T follicular helper cell (primary cell): ENCODE results near the gene BLTP1.

Experiments
- DNase-seq: peaks from one replicate; pipeline ENCODE4 v3.0.0-alpha.2; 2020; ENCODE audit warnings: low read depth

BLTP1 gene

GRCh38 chr4:122167369-122167768, 15.2 kb downstream of the BLTP1 start:
- DNase-seq, result no peak

GRCh38 chr4:122170775-122171174, 18.6 kb downstream of the BLTP1 start:
- DNase-seq, result no peak

GRCh38 chr4:122171323-122171722, 19.2 kb downstream of the BLTP1 start:
- no peak for DNase-seq

- DNase-seq, result no peak
These were observed 20.1 kb downstream of the BLTP1 start for GRCh38 chr4:122172266-122172665.

- no peak for DNase-seq
These were observed 26.8 kb downstream of the BLTP1 start for GRCh38 chr4:122178961-122179360.

- no peak for DNase-seq
These were observed 43.6 kb downstream of the BLTP1 start for GRCh38 chr4:122195718-122196117.
